GM19463 (cell line): ENCODE data around the gene PDGFRB.

Source experiments
- ATAC-seq: cut with Tn5 transposase; IDR thresholded peaks from one replicate; pipeline ENCODE4 v1.9.1; 2021; ENCODE audit warnings: mild to moderate bottlenecking, moderate library complexity; ENCODE audit not compliant: unreplicated experiment

Gene PDGFRB

DNA sequence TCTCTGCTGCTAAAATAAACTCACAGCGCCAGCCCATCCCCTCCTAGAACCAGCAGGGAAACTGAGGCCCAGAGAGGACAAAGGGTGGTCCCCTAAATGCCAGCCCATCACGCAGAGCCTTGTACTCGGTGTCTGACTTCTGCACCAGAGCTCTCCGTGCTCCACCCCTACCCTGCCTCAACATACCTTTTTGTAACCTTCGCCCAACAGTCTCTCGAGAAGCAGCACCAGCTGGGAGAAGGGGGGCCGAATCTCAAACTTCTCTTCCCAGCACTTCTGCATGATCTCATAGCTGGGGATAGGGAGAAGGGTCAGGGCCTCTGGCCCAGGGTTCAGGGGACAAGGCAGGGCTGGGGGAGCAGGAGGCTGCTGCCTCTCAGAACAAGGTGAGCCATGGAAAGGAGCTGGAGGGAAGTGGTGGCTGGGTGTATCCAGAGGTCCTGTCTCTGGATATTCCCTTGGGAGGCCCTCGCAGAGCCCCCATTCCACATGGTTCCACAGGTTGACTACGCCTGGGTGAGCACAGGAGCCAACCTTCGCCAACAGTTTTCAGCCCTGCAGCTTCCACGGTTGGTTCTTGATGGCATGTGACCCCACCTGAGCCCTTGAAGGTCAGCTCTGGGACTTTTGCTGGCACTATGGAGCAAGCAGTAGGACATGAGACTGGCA lies 37.0 kb downstream of the PDGFRB start:
- ATAC-seq = no peak

DNA sequence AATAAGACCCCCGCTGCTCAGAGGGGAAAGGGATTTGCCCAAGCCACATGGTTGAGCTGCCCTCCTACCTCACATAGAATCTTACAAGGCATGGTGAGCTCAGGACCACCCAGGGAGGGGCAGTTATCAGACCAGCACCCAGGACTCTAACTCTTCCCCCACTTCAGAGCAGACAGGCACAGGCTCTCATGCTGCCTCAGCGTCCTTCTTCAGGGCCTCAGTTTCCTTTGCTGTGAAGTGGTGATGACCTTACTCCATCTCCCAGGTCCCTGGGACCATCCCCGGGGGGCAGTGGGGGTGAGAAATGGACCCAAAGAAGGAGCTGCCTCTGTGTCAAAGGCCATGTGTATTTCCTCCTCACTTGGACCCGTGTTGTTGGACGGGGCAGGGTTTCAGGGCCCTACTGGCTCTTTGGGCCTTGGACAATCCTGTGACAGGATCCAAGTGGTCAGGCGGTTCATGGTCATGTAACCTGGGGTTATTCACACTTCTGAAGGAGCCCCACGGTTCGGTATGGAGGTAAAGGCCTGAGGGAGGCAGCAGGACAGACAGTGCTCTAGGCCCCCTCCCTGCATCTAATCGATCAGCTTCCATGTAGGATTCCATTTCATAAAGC lies 37.6 kb downstream of the PDGFRB start:
- no peak for ATAC-seq

DNA sequence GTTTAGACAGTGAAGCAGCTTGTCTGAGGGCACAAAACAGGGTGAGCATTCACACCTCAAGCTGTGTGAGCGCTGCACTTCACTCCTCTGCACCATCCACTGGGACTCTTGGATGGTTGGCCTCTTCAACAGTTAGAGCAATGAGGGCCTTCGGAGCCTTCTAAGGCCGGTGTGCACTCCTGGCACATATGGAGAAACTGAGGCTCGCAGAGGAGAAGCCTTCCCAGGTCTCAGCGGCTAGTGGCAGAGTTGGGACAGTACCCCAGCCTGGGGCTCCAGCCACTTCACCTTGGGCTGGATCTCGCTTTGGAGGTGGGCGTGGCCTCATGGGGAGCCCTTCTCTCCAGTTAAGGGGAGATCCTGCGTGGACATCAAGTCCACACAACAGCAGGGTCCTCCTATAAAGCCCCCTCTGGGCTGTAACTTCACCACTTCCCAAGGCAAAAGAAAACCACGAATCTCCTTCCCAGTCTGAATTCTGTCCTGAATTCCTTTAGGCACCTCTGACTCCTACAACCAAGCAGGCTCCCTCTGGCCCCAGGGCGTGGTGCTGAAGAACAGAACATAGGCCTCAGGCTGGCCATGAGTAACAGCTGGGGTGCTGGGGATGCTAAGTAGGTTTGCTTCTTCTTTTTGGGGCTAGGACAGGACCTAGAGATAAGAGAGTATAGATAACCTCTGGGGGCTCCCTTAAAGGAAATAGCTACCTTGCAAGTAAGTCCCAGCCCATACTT lies 38.8 kb downstream of the PDGFRB start:
- ATAC-seq = no peak

DNA sequence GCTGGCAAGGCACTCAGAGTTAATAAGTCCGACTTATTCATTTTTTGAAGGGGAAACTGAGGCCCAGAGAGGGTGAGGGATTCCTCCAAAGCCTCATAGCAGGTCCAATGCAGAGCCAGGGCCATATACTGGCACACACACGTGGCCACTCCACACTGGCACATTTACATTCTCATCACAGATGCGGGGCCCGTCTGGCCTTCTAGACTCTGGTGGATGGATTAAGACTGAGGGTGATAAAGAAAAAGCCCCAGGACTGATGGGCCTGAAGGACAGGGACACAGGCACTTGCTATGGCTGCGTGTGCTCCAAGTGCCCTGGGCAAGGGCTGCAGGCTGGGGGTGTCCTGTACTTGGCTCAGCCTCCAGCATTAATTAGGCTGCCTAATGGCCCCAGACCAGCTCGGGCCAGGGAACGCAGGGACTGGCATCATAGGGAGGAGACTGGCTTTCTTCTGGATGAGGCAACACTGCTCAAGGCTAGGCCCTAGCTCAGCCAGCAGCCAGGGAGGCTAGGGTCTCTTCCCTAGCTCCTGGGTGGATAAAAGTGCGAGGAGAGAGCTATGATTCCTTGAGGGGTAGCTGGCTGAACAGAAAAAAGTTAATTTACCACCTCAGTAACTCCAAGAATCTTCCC lies 40.8 kb downstream of the PDGFRB start:
- no peak for ATAC-seq

DNA sequence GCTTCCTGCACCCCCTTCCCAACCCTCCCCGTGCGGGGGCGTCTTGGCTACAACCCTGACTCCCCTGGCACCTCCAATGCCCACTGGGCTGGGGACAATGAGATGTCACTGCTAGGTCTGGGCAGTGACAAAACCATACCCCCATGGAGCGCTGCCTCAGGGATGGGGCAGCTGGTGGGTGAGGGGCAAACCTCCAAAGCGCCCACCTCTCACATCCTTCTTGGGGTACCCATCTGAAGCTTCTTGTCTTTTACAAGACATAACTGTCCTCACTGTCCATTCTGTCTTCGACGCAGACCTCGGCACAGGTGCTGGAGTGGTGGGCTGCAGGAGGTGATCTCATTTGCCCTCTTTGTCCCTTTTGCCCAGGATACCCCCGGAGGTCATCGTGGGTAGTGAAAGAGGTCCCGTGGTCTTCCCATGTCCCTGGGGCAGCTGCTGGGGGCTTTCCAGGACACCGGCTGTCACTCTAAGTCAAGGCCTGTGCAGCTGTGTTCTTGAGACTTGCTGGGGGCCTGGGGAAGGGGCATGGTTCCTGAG lies 41.5 kb downstream of the PDGFRB start:
- no peak for ATAC-seq

DNA sequence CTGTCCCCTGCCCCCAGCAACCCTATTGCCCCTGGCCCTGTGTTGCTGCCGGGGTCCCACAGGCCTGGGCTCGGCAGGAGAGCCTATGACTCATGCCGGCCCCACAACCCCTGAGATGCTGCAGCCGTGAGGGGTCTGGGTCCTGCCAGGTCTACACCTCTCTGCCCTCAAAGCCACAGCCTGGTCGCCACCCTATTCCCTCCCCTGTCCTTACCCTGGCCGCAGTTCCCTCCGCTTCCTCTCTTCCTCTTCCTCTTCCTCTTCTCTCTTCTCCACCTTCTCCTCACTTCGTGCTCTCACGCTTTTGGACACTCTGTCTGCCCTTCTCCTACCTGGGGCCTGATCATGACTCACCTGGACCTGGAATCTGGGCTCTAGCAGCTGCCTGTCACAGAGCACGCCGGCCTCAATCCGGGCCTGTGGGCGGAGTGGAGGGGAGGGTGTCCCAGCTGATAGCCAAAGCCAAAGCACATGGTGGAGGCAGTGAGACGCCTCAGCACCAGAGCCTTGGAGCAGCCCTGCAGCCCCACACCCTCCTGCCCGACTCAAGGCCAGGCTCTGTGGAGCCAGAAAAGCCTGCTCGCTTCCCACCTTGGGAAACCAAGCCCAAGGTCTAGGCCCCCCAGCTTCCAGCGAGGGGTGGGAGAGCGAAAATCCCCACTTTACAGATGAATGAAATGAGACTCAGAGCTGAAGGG lies 42.4 kb downstream of the PDGFRB start:
- no peak for ATAC-seq

DNA sequence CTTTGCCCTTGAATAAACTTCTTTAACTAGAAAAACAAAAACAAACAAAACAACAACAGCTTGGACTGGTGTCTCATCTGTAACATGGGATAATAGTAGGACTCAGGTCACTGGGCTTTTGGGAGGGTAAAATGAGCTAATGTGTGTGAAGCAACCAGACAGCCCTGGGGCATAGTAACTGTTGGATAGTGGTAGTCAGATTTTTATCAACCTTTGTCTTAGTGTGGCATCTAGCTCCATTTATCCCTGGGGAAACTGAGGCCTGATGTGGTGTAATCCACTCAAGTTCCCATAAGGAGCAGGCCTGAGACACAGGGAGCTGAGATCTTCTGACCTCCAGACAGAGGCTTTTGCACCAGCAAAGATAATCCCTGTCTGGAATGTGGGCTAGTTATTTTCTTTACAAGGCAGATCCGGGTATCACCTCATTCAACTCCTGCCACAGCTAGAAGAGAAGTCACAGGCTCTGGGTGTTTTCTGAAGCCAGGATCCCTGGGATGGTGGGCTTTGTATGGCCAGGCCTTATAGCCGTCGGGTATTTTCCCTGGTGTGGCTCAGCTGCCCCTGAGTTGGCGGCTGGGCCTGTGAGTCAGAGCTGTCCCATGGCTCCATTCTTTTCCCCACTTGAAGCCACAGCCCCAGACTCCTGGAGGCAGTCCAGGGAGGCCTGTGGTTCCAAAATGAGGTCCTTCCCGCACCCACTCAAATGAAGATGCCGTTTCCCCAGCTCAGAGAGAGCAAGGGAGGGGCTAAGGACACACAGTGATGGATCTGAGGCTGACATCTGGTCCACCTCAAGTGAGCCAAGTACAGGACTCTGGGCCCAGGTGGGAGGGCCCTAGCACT lies 43.2 kb downstream of the PDGFRB start:
- ATAC-seq = no peak

DNA sequence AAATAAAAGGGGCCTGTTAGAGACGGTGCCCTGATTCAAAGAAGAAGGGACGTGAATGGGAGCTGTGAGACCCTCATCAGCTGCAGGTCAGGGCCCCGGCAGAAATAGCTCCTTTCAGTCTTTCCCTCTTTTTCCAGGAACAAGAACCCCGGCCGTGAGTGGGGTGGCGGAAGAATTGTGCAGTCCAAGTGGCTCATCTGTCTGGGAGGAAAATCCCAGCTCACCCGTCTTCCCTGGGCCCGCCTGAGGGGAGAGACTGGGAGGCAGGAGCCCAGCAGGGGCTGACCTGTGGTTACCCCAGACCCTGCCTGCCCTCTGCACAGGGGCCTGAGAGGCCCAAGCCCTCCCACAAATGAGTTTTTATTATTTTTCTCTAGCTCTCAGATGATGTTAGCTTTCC lies 44.5 kb downstream of the PDGFRB start:
- no peak for ATAC-seq

DNA sequence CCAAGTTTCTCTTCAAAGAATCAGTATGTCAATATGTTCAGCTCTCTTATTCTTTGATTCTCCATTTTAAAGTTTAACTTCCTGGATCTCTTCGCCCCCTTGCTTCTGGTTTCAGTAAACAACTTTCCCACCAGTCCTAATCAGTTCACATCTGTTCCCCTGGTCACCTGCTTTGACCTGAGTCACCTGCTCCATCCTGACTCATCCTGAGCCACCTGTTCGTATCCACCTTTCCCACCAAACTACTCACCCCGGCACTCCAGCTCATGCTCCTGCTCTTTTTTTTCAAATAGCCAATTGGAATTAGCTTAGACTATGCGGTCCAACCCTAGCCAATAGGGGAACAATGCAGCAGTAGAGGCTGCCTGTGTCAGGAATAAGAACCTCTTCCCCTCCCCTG lies 45.7 kb downstream of the PDGFRB start:
- ATAC-seq = no peak

DNA sequence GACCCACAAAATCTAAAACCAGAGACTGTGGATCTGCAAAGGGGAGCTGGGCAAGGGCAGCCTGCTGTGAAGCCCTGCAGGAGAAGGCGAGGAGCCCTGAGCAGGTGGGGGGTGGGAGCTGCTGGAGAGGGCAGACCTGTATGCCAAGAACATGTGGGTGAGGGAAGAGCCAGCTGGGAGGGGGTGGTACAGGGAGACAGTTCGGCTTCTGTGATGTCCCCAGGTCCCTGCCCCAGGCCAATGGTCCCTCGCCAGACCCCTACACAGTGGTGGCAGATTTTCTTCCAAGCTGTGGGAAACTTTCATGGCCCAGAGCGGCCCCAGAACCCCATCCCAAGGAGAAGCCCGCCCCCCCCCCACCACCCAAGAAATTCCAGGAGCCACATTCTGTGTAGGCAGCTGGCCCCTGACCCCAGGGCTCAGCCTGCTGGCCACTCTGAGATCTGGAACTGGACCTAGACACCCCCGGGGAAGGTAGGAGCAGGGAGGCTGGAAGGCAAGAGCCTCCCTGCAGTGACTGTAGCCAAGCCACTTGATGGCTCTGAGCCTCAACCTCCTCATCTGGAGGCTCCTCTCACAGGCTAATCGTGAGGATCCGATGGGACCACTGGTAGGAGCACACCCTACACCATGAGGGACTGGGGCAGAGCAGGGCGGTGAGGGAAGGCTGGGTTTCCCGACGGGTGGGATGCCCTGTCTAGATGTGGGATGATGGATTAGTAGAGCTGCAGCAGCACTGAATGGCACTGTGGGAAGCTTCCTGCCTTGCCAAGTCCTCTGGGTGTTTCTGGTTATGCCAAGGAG lies 46.7 kb downstream of the PDGFRB start:
- ATAC-seq = no peak

DNA sequence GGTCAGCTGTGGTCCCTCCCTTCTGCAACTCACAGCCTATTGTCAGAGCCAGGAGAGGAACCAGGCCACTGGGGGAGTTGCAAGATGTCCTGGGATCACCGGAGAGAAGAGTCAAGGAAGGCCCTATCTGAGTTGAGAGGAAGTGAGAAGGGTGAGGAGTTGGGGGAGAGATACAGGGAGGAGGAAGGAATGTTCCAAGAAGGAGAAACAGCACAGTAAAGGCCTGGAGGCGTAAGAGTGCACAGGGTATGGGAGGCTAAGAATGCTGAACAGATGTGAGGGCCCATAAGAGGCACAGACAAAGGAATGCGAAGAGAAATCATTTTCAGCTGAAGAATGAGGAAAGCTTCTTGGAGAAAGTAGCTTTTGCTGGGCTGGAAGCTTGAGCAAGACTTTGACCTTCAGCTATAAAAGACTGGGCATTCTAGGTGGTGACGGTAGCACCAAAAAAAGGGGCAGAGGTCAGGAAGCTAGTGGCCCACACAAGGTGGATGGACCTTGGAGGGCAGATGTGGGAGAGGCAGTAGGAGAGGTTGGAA lies 47.7 kb downstream of the PDGFRB start:
- no peak for ATAC-seq

DNA sequence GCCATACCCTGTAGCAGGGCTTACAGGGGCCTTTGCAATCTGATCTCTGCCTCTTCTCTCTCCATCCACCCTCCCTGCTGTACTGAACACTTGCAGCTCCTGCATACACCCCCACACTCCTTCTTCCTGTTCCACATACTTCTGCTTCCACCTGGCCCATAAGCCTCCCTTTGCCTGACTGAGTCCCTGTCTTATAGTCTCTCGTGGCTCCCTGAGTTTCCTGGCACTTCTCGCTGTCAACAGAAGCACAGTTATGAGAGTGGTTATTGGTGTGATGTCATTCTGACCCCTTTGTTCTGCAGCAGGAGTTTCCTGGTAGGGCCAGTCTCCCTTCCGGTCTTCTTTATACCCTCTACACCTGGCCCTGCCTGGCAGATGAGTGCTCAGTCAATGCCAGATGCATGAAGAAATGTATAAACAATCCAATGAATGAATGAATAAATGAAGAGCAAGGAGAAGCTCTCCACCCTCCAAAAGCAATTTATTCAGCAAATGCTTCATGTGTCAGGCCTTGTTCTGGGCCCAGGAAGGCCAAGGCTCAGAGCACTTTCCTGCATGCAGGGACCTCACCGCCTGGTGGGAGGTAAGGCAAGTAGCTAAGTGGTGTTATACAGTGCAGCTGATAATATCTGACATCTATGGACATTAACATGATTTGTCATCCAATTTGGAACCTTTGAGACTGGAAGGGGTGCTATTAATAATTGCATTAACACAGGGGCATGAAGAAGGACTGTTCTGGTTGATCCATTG lies 48.8 kb downstream of the PDGFRB start:
- no peak for ATAC-seq

DNA sequence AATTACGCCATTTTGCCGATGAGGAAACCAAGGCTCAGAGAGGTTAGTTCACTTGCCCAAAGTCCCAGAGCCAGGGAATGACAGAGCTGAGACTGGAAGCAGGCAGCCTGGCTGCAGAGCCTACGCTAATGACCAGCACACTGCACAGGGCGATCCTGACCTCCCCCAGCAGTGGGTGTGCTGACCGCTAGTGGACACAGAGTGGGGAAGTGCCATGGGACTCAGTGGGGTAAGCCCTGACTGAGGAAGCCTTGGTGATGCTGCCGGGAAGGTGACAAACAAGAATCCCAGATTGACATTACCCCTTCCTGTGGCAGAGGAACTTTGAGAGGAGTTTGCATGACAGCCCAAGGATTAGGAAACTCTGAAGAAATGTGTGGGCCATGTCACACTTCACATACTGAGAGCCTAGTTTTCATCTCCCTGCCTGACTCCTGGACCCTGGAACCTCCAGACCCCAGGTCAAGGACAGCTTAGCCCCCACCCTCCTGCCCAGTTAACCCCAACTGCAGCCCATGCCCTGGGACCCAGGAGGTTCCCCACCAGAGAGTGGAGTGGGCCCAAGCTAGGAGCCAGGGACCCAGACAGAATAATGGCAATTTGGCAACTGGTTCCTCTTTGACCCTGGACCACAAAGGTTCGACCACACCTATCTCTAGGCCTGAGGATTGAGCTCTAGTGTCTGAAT lies 49.6 kb downstream of the PDGFRB start:
- no peak for ATAC-seq

DNA sequence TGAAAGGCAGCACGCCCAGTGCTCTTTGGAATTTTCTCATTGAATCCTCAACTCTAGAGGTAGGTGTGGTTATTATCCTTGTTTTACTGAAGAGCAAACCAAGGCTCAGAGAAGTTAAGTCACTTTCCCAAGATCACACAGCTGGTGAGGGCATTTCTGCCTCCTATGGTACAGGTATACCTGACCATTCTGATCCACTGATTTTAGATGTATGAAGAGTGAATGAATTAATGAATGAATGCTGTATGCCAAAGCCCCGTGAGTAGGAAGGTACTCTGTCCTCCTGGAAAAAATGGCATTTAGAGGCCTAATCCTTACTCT lies 51.1 kb downstream of the PDGFRB start:
- ATAC-seq = no peak

DNA sequence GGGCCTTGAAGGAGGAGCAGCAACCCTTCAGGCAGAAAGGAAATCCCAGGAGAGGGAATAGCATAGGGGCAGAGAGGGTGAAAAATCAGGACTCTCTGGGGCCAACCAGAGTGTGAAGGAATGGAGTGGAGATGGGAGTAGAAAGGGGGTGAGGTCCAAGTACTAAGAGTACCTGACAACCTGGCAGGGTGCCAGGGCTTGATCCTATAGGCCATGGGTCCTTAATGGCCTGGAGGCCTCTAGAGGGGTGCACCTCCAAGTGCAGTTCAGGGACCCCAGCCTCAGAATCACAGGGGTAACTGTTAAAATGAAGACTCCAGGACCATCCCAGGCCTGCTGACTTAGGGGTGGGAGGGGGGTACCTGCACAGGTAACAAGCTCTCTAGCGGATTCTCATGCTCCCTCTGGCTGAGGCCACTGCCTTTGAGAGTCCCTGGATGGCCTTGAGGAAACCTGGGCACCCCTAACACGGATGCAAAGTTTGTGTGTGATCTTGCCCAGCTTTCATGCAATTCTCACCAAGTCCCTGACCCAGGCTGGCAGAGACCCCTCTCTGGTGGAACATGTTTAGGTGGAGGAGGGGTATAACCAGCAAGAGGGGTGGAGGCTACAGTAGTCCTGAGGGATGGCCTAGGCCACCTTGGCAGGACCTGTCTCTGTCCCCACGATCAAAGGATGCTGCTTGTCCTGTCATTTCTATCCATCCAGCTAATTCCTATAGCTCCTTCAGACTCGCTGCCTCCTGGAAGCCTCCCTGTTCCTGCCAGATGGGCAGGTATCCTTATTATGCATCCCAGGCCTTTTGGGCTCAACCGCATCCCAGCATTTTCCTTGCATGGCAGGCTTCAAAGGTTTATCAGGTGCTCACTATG lies 51.7 kb downstream of the PDGFRB start:
- ATAC-seq = no peak

DNA sequence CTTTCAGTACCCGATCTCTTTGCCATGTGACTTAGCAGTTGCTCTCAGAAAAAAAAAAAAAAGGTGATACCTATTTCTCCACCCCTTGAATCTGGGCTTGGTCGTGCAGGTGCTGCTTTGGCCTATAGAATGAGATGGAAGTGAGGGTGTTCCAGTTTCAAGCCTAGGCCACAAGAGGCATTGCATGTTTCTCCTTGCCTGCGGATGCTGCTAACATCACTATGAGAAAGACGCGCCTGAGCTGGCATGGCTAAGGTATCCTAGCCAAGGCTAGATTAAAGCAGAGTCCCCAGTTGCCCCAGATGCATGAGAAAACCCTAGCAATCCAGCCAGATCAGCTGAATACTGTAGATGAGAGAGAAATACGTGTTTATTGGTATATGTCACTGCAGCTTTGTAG lies 54.6 kb downstream of the PDGFRB start:
- ATAC-seq = no peak

DNA sequence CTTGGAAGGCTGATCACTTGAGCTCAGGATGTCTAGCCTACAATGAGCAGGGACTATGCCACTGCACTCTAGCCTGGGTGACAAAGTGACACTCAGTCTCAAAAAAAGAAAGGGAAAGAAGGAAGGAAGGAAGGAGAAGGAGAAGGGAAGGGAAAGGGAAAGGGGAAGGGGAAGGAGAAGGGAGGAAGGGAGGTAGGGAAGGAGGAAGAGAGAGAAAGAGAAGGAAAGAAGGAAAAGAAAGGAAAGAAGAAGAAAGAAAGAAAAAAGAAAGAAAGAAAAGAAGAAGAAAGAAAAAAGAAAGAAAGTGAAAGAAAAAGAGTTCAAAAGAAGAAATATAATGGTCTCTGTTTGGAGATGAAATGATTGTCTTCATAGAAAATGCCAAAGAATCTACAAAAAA lies 58.5 kb downstream of the PDGFRB start:
- ATAC-seq = no peak
